ENCODE results near the gene THADA.

The THADA gene

DNA sequence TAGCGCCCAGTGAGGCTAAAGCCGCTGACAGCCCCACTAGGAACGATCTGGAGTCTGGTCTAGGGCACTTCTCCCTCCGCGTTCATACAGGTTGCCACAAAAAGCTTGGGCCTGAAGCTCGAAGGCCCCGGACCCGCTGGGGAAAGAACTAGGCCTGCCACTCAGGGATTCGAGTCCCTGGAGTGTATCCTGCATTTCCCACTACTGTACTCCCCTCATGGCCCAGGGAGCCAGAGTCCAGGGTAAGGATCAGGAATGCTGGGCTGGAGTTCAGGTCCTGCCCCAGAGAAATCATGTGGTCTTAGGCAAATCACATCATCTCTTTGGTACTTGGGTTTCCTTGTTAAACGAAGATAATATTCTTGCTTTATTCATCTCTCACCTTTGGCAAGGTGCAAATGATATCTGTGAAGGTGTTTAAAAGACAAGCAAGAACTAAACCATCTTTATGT is 368.0 kb downstream of the THADA start:
- DNase-seq (ENCODE audit: extremely low spot score) = no peak
- ChIA-PET CTCF (interaction anchor here (0.8 to 8.5 kb wide), 32 partner anchors 9 to 368 kb away, joined by 3 to 169 read pairs (median 8); no protein-coding TSS in a partner anchor), POLR2A (interaction anchor here (1.9 kb wide), 1 partner anchor 53 kb away, joined by 13 read pairs; no protein-coding TSS in a partner anchor)
- peak; percentile 24 for TF ChIP-seq CTCF (IDR thresholded peaks at IDR 0.05; ENCODE audit: control extremely low read depth, extremely low read depth, low read depth, missing control alignments)

- DNase-seq (ENCODE audit: extremely low spot score) = peak; percentile 74
- ChIA-PET POLR2A (interaction anchor here (0.6 to 1.9 kb wide), 22 partner anchors 13 to 1379 kb away, joined by 3 to 13 read pairs (median 4); no protein-coding TSS in a partner anchor), CTCF (interaction anchor here (0.7 to 8.5 kb wide), 24 partner anchors 9 to 417 kb away, joined by 3 to 169 read pairs (median 8); no protein-coding TSS in a partner anchor)
- TF ChIP-seq CTCF (IDR thresholded peaks at IDR 0.05; ENCODE audit: control extremely low read depth, extremely low read depth, low read depth, missing control alignments) = no peak
Observed at GRCh38 chr2:43226955-43227829, 368.6 kb downstream of the THADA start.

GRCh38 chr2:43226558-43226954 is 369.3 kb downstream of the THADA start, which contains the start of gene ZFP36L2:
ZFP36L2 (minus strand) TSS chr2:43226606; CDS start chr2:43226315, 291 bp downstream.
- CTCF ChIA-PET = interaction anchor here (0.7 to 8.5 kb wide), 17 partner anchors 9 to 416 kb away, joined by 3 to 169 read pairs (median 4); no protein-coding TSS in a partner anchor
- POLR2A ChIA-PET = interaction anchor here (0.6 to 1.9 kb wide), 21 partner anchors 13 to 1380 kb away, joined by 3 to 13 read pairs (median 4); no protein-coding TSS in a partner anchor
- no peak for TF ChIP-seq CTCF (IDR thresholded peaks at IDR 0.05; ENCODE audit: control extremely low read depth, extremely low read depth, low read depth, missing control alignments)
- peak; percentile 96 for DNase-seq (ENCODE audit: extremely low spot score)

DNA sequence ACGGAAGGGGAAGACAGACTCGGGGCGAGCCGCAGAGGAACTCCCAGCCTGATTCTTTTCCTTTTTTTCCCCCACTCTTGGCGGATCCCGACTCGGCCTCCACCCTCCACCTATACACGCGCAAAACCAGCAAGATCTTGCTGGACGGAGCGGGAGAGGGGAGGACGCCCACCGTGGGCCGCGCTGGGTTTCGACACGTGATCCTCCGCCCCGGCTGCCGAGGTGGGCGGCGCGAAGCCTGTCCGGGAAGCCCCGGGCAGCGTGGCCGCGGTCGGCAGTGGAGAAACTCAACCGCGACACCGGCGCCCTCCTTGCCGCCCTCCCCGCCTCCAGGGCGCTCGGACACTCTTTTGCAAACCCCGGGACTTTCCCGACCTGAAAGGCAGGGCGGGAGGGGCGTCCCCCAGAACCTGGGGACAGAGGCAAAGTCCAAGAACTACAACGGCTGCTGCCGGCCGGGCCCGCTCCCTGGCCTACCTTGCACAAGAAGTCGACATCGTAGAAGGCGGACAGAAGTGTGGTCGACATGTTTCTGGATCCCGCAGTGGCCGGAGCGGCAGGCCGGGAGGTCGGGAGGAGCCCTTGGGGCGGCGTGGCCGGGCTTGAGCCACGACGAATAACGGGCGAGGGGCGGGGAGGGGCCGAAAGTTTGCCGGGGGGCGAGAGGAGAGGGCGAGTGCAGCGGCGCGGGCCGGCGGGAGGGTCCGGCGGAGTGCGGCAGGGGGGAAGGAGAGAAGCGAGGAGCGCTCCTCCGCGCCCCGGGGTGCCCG is 369.9 kb downstream of the THADA start:
- DNase-seq (ENCODE audit: extremely low spot score) = peak; percentile 86
- ChIA-PET CTCF (interaction anchor here (0.7 to 8.5 kb wide), 16 partner anchors 8 to 416 kb away, joined by 3 to 169 read pairs (median 8); no protein-coding TSS in a partner anchor), POLR2A (interaction anchor here (0.6 to 1.9 kb wide), 18 partner anchors 13 to 613 kb away, joined by 3 to 13 read pairs (median 4); no protein-coding TSS in a partner anchor)
- no peak for TF ChIP-seq CTCF (IDR thresholded peaks at IDR 0.05; ENCODE audit: control extremely low read depth, extremely low read depth, low read depth, missing control alignments)

DNA sequence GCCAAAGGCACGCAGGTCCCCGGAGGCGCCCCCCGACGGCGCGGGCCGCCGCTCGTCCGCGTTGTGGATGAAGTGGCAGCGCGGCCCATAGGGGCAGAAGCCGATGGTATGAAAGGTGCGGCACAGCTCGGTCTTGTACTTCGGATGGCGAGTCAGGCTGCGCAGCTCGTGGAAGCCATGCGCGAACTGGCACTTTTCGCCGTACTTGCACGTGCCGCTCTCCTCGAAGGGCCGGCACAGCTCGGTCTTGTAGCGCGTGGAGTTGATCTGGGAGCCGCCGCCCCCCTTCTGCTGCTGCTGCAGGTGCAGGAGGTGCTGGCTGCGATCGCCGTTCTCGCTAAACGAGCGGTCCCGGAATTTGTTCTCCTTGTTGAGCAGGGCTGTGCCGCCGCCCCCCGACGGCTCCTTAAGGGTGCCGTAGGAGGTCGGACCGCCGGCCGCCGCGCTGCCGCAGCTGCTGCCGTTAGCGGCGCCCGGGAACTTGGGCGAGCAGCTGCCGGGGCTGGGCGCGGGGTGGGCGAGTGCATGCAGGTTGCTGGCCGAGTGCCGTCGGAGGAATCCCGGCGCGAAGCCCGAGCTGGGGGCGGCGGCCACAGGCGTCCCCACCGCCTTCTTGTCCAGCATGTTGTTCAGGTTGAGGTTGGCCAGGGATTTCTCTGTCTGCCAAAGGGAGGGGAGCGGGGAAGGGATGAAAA is 370.6 kb downstream of the THADA start:
- no peak for TF ChIP-seq CTCF (IDR thresholded peaks at IDR 0.05; ENCODE audit: control extremely low read depth, extremely low read depth, low read depth, missing control alignments)
- ChIA-PET POLR2A (interaction anchor here (1.2 kb wide), 1 partner anchor 50 kb away, joined by 4 read pairs; no protein-coding TSS in a partner anchor), CTCF (interaction anchor here (1.0 to 8.5 kb wide), 11 partner anchors 9 to 259 kb away, joined by 3 to 169 read pairs (median 4); no protein-coding TSS in a partner anchor)
- no peak for DNase-seq (ENCODE audit: extremely low spot score)
